Spleen (tissue), 11 donors: Measurements from ENCODE around the gene PIGN. TPM values are rescaled to one million over a fixed set of nuclear protein-coding genes. Genes with fewer than 3 reads are reported as not detected.

Experiments used
- DNase-seq: peaks from one replicate; pipeline ENCODE4 v3.0.0-alpha.2; 2020
- H3K27ac ChIP-seq, 8 donors: fragments of 200-600 bp; sonication (generic) in 7 of 8; 1 replicate in 4 of 8; 2 replicates in 4 of 8; pipeline versions ENCODE4 v1.5.0 to v1.8.0; 2016 to 2021; ENCODE audit warnings: inconsistent platforms in 4 of 8, mild to moderate bottlenecking in 4 of 8, moderate library complexity in 1 of 8
- H3K27me3 ChIP-seq, 7 donors: fragments of 200-600 bp; sonication (generic) in 6 of 7; replicated peaks in 1 of 7; 1 replicate in 4 of 7; 2 replicates in 3 of 7; pipeline versions ENCODE4 v1.5.0 to v1.8.0; 2016 to 2021; ENCODE audit warnings: inconsistent platforms in 3 of 7, mild to moderate bottlenecking in 1 of 7
- H3K36me3 ChIP-seq, 6 donors: fragments of 200-600 bp; sonication (generic) in 5 of 6; 1 replicate in 4 of 6; 2 replicates in 2 of 6; pipeline versions ENCODE4 v1.5.0 to v1.8.0; 2016 to 2021; ENCODE audit warnings: inconsistent platforms in 2 of 6
- H3K4me1 ChIP-seq, 6 donors: fragments of 200-600 bp; sonication (generic) in 5 of 6; 1 replicate in 3 of 6; 2 replicates in 3 of 6; pipeline versions ENCODE4 v1.5.0 to v1.8.0; 2016 to 2021; ENCODE audit warnings: inconsistent platforms in 3 of 6
- H3K4me3 ChIP-seq, 8 donors: fragments of 200-600 bp; sonication (generic) in 7 of 8; 1 replicate in 4 of 8; 2 replicates in 4 of 8; pipeline versions ENCODE4 v1.5.0 to v1.8.0; 2016 to 2021; ENCODE audit warnings: inconsistent platforms in 4 of 8, mild to moderate bottlenecking in 4 of 8, moderate library complexity in 2 of 8
- H3K9me3 ChIP-seq, 8 donors: fragments of 200-600 bp; sonication (generic) in 7 of 8; 1 replicate in 4 of 8; 2 replicates in 4 of 8; pipeline versions ENCODE4 v1.5.0 to v1.8.0; 2016 to 2021; ENCODE audit warnings: inconsistent platforms in 4 of 8
- CTCF ChIP-seq, 11 experiments: fragments of 200-600 bp in 7 of 11; fragments of 450-650 bp in 4 of 11; sonication (generic) in 4 of 11; IDR thresholded peaks in 8 of 11; conservative IDR thresholded peaks in 3 of 11; 1 replicate in 7 of 11; 2 replicates in 4 of 11; pipeline versions ENCODE4 v1.4.0 to v1.8.0; 2016 to 2021; ENCODE audit warnings: antibody characterized with exemption in 11 of 11, inconsistent platforms in 4 of 11, mild to moderate bottlenecking in 1 of 11
- POLR2A ChIP-seq, 3 donors: fragments of 450-650 bp; IDR thresholded peaks; one replicate each; pipeline ENCODE4 v1.5.1; 2017; ENCODE audit warnings: antibody characterized with exemption in 3 of 3, mild to moderate bottlenecking in 1 of 3
- POLR2AphosphoS5 ChIP-seq, 3 donors: sonication (generic); formaldehyde crosslinking; IDR thresholded peaks; one replicate each; pipeline ENCODE4 v1.5.1; 2017; ENCODE audit warnings: antibody characterized with exemption in 3 of 3
- WGBS, 5 donors: extraction: QIAGEN DNeasy Blood & Tissue Kit in 3 of 5; methylation state at CpG; one replicate each; pipeline versions ENCODE4 v1.1.5 to v1.1.7; 2013 to 2018; 5-methylcytosine and 5-hydroxymethylcytosine counted together
- intact Hi-C: fragments of 100-400 bp; cut with DNase I; formaldehyde crosslinking; loops from one replicate; pipeline ENCODE4 v1.15.0; 2023; ENCODE audit warnings: low total_unique reads
- polyA plus RNA-seq, 3 donors: library from polyadenylated mRNA; stranded (reverse); fragments of 200-250 nt; gene quantifications; one replicate each; pipeline ENCODE4 v1.2.1, GENCODE V29; 2013
- total RNA-seq, 7 donors: library from RNA; depleted of rRNA in 3 of 7; stranded (reverse); fragments of >200 nt in 3 of 7; fragmentation: NEBNext Ultra II Directional in 4 of 7; extraction: Animal tissue kit (Norgen Biotek cat#: 25700) in 4 of 7; gene quantifications; one replicate each; pipeline versions ENCODE4 v1.1.0 to v1.2.1, GENCODE V29; 2016 to 2021
- donor health status: healthy with polysubstance abuse.
- donor health status: DM: no; HTN: no; CAD: no; lungs with moderate emphysema.
- donor health status: DM: no; HTN: no; CAD: no.
- donor health status: Bipolar disorder and iron deficiency.
- donor health status: healthy.
- donor health status: DM: no; HTN: no; CAD: no.
- donor health status: DM: yes; HTN: yes; CAD: no.

Gene PIGN
- total and polyA plus RNA-seq, 10 donors: 4.0 to 41.4 (median 25.4) TPM

GRCh38 chr18:62122330-62122729 is 64.5 kb downstream of the PIGN start:
- Histone ChIP-seq H3K27me3 (no peaks in the 10 kb centered on the region), H3K36me3 (peaks cover 0 to 8% (median 3%) of the 10 kb centered on the region in 6 donors), H3K27ac (no peak overlapping the region), H3K9me3 (no peaks in the 10 kb centered on the region), H3K4me3 (no peak overlapping the region), H3K4me1 (no peaks in the 10 kb centered on the region)
- intact Hi-C loops: no loop called here
- 93 to 96% (median 95%) methylated on average over 1 of the region's 1 CpG for WGBS, 5 donors
- no peak for DNase-seq
- TF ChIP-seq POLR2AphosphoS5 (IDR thresholded peaks at IDR 0.05) (no peak), POLR2A (IDR thresholded peaks at IDR 0.05) (no peak), CTCF (IDR thresholded peaks at IDR 0.05 in 8 of 11, conservative IDR thresholded peaks at IDR 0.05 in 3 of 11) (no peak)

GRCh38 chr18:62119884-62120283 is 67.0 kb downstream of the PIGN start:
- intact Hi-C loops: no loop called here
- Histone ChIP-seq H3K27ac (no peak overlapping the region), H3K36me3 (peaks cover 0 to 6% (median 2%) of the 10 kb centered on the region in 6 donors), H3K4me3 (no peak overlapping the region), H3K27me3 (no peaks in the 10 kb centered on the region), H3K9me3 (no peaks in the 10 kb centered on the region), H3K4me1 (no peaks in the 10 kb centered on the region)
- TF ChIP-seq POLR2AphosphoS5 (IDR thresholded peaks at IDR 0.05) (no peak), CTCF (IDR thresholded peaks at IDR 0.05 in 8 of 11, conservative IDR thresholded peaks at IDR 0.05 in 3 of 11) (no peak), POLR2A (IDR thresholded peaks at IDR 0.05) (no peak)
- 97 to 100% (median 100%) methylated on average over 1 of the region's 1 CpG for WGBS, 5 donors
- no peak for DNase-seq

- Histone ChIP-seq H3K36me3 (peaks cover 0 to 13% (median 3%) of the 10 kb centered on the region in 6 donors), H3K27me3 (no peaks in the 10 kb centered on the region), H3K4me1 (no peaks in the 10 kb centered on the region), H3K9me3 (no peaks in the 10 kb centered on the region), H3K27ac (no peak overlapping the region), H3K4me3 (no peak overlapping the region)
- DNase-seq: no peak
- intact Hi-C loops: no loop called here
- TF ChIP-seq POLR2AphosphoS5 (IDR thresholded peaks at IDR 0.05): no peak
- no peak for TF ChIP-seq CTCF (IDR thresholded peaks at IDR 0.05 in 8 of 11, conservative IDR thresholded peaks at IDR 0.05 in 3 of 11)
- TF ChIP-seq POLR2A (IDR thresholded peaks at IDR 0.05): no peak
Measured at GRCh38 chr18:62118328-62118727, 68.5 kb downstream of the PIGN start.

- Histone ChIP-seq H3K36me3 (peaks cover 0 to 30% (median 0%) of the 10 kb centered on the region in 6 donors), H3K27ac (no peak overlapping the region), H3K4me3 (no peak overlapping the region), H3K9me3 (no peaks in the 10 kb centered on the region), H3K27me3 (no peaks in the 10 kb centered on the region), H3K4me1 (no peaks in the 10 kb centered on the region)
- 94 to 100% (median 98%) methylated on average over 1 of the region's 1 CpG for WGBS, 5 donors
- TF ChIP-seq CTCF (IDR thresholded peaks at IDR 0.05 in 8 of 11, conservative IDR thresholded peaks at IDR 0.05 in 3 of 11) (no peak), POLR2A (IDR thresholded peaks at IDR 0.05) (no peak), POLR2AphosphoS5 (IDR thresholded peaks at IDR 0.05) (no peak)
- no peak for DNase-seq
- intact Hi-C loops: no loop called here
Measured at GRCh38 chr18:62109676-62110075, 77.2 kb downstream of the PIGN start.
